HCT116 (cell line): Measurements from ENCODE around the gene PRELID1. TPM values are rescaled to one million over a fixed set of nuclear protein-coding genes. Genes with fewer than 3 reads are reported as not detected.

Experiments used
- ATAC-seq: fragments of 200-7000 bp; cut with Tn5 transposase; 2 replicates; pipeline ENCODE4 v1.9.1; 2020; ENCODE audit warnings: mild to moderate bottlenecking, moderate library complexity
- BruUV-seq: library from RNA; stranded (reverse); fragments of 400-500 nt; replicated peaks from 2 replicates; lab custom pipeline; 2021; lab: Mats Ljungman, UMichigan
- CTCF ChIA-PET: fragments of 300-600 bp; sonication (Branson Sonifier 250); formaldehyde crosslinking; loops from one replicate; lab custom pipeline; 2021; ENCODE audit warnings: antibody characterized with exemption; lab: Charles Lee
- POLR2A ChIA-PET: fragments of 300-600, 350-600 bp; sonication (Branson Sonifier 250); formaldehyde crosslinking; loops from one replicate; lab custom pipeline; 2021; ENCODE audit warnings: antibody characterized with exemption; lab: Charles Lee
- RAD21 ChIA-PET, 2 experiments: fragments of 300-600 bp; sonication (Branson Sonifier 250); formaldehyde crosslinking; loops; one replicate each; lab custom pipeline; 2023; ENCODE audit warnings: low total read pairs in 2 of 2; ENCODE audit not compliant: uncharacterized antibody in 2 of 2, unreplicated experiment in 2 of 2, low non-redundant PET in 1 of 2; lab: Charles Lee
- DNase-seq: peaks from one replicate; pipeline ENCODE4 v3.0.0-alpha.2; 2010; ENCODE audit warnings: low read depth, low spot score
- H2AFZ ChIP-seq: fragments of 200-600 bp; shearing (Covaris generic), sonication (generic); 2 replicates; pipeline ENCODE4 v1.6.1; 2017; ENCODE audit warnings: low read depth, mixed run types, mixed read lengths, antibody characterized with exemption, low read length; ENCODE audit not compliant: poor library complexity, severe bottlenecking
- H3K27ac ChIP-seq: 2 replicates; pipeline ENCODE4 v1.5.1; 2012; ENCODE audit warnings: low read depth, low read length
- H3K27me3 ChIP-seq: fragments of 200-600 bp; sonication (generic); 2 replicates; pipeline ENCODE4 v1.6.1; 2016; ENCODE audit warnings: mixed run types, low read length, mixed read lengths; ENCODE audit not compliant: insufficient read depth
- H3K36me3 ChIP-seq, 2 experiments: fragments of 200-500 bp in 1 of 2; fragments of 200-600 bp in 1 of 2; sonication (Bioruptor generic) in 1 of 2; sonication (generic) in 1 of 2; 2 replicates each; pipeline versions ENCODE4 v1.5.1 to v1.6.1; 2014 to 2016; ENCODE audit warnings: low read length in 2 of 2, inconsistent platforms in 1 of 2, mixed read lengths in 1 of 2, mixed run types in 1 of 2; ENCODE audit not compliant: insufficient read depth in 2 of 2, control insufficient read depth in 1 of 2
- H3K4me1 ChIP-seq, 2 experiments: fragments of 200-600 bp in 1 of 2; sonication (generic) in 1 of 2; 2 replicates each; pipeline versions ENCODE4 v1.5.1 to v1.6.1; 2012 to 2017; ENCODE audit warnings: low read length in 2 of 2, inconsistent platforms in 1 of 2, mild to moderate bottlenecking in 1 of 2, mixed read lengths in 1 of 2, mixed run types in 1 of 2, moderate library complexity in 1 of 2; ENCODE audit not compliant: insufficient read depth in 2 of 2, control insufficient read depth in 1 of 2
- H3K4me2 ChIP-seq: fragments of 200-600 bp; sonication (generic); 2 replicates; pipeline ENCODE4 v1.6.1; 2017; ENCODE audit warnings: mixed run types, low read length, mixed read lengths
- H3K4me3 ChIP-seq, 2 experiments: fragments of 200-600 bp in 1 of 2; sonication (generic) in 1 of 2; replicated peaks in 1 of 2; 2 replicates each; pipeline ENCODE4 v1.5.1; 2011 to 2016; ENCODE audit warnings: low read length in 2 of 2, control low read depth in 1 of 2, low read depth in 1 of 2, mild to moderate bottlenecking in 1 of 2, mixed read lengths in 1 of 2, mixed run types in 1 of 2
- H3K79me2 ChIP-seq: fragments of 200-600 bp; sonication (generic); 2 replicates; pipeline ENCODE4 v1.6.1; 2017; ENCODE audit warnings: mild to moderate bottlenecking, mixed run types, low read length, moderate library complexity, mixed read lengths; ENCODE audit not compliant: insufficient read depth
- H3K9ac ChIP-seq: fragments of 200-600 bp; sonication (generic); 2 replicates; pipeline ENCODE4 v1.6.1; 2016; ENCODE audit warnings: low read length, mixed read lengths
- H3K9me2 ChIP-seq: fragments of 200-600 bp; sonication (generic), shearing (Covaris generic); 2 replicates; pipeline ENCODE4 v1.6.1; 2017; ENCODE audit warnings: mixed run types, mild to moderate bottlenecking, moderate library complexity; ENCODE audit not compliant: insufficient read depth
- H3K9me3 ChIP-seq, 2 experiments: fragments of 200-500 bp in 1 of 2; fragments of 200-600 bp in 1 of 2; sonication (Bioruptor generic) in 1 of 2; sonication (generic) in 1 of 2; 2 replicates each; pipeline ENCODE4 v1.6.1; 2014 to 2017; ENCODE audit warnings: low read length in 2 of 2, mixed read lengths in 2 of 2, inconsistent platforms in 1 of 2, low read depth in 1 of 2, mild to moderate bottlenecking in 1 of 2, mixed run types in 1 of 2, moderate library complexity in 1 of 2; ENCODE audit not compliant: control insufficient read depth in 1 of 2, insufficient read depth in 1 of 2
- H4K20me1 ChIP-seq: fragments of 200-600 bp; sonication (generic), shearing (Covaris generic); 2 replicates; pipeline ENCODE4 v1.6.1; 2017; ENCODE audit warnings: mixed run types, mild to moderate bottlenecking, moderate library complexity; ENCODE audit not compliant: insufficient read depth
- CBX3 ChIP-seq: IDR thresholded peaks from 2 replicates; pipeline ENCODE4 v1.6.1; 2012; ENCODE audit warnings: low read depth
- EGR1 ChIP-seq: IDR thresholded peaks from 2 replicates; pipeline ENCODE4 v1.6.1; 2012; ENCODE audit warnings: low read depth
- EZH2phosphoT487 ChIP-seq: fragments of 200-600 bp; IDR thresholded peaks from 2 replicates; pipeline ENCODE4 v1.6.1; 2018; ENCODE audit warnings: antibody characterized with exemption, borderline replicate concordance
- FOSL1 ChIP-seq: IDR thresholded peaks from 2 replicates; pipeline ENCODE4 v1.6.1; 2012; ENCODE audit warnings: low read depth
- JUND ChIP-seq: IDR thresholded peaks from 2 replicates; pipeline ENCODE4 v1.6.1; 2012
- POLR2A ChIP-seq: IDR thresholded peaks from 2 replicates; pipeline ENCODE4 v1.7.0; 2011; ENCODE audit warnings: borderline replicate concordance; ENCODE audit not compliant: insufficient read depth, insufficient read length; ENCODE audit errors: extremely low read depth
- POLR2AphosphoS5 ChIP-seq: IDR thresholded peaks from 2 replicates; pipeline ENCODE4 v1.6.1; 2011; ENCODE audit warnings: mild to moderate bottlenecking, low read depth, low read length, moderate library complexity
- RAD21 ChIP-seq: IDR thresholded peaks from 2 replicates; pipeline ENCODE4 v1.6.1; 2012; ENCODE audit warnings: low read depth, mild to moderate bottlenecking
- SP1 ChIP-seq: IDR thresholded peaks from 2 replicates; pipeline ENCODE4 v1.6.1; 2012; ENCODE audit warnings: low read depth
- SRF ChIP-seq: IDR thresholded peaks from 2 replicates; pipeline ENCODE4 v1.6.1; 2012; ENCODE audit warnings: low read depth
- TCF7L2 ChIP-seq: IDR thresholded peaks from 2 replicates; pipeline ENCODE4 v1.7.0; 2011; ENCODE audit warnings: borderline replicate concordance, inconsistent platforms; ENCODE audit not compliant: insufficient read depth, insufficient read length; ENCODE audit errors: extremely low read depth
- YY1 ChIP-seq: IDR thresholded peaks from 2 replicates; pipeline ENCODE4 v1.6.1; 2011; ENCODE audit warnings: low read length, low read depth, moderate library complexity, mild to moderate bottlenecking; ENCODE audit not compliant: insufficient replicate concordance; ENCODE audit errors: extremely low read depth
- ZFX ChIP-seq: fragments of 450-650 bp; IDR thresholded peaks from 2 replicates; pipeline ENCODE4 v1.6.1; 2017
- intact Hi-C: fragments of 100-400 bp; cut with micrococcal nuclease; formaldehyde crosslinking; loops from 2 replicates; pipeline ENCODE4 v1.10.0; 2022
- total RNA-seq: library from RNA; stranded (reverse); gene quantifications from one replicate; pipeline ENCODE4 v1.2.1, GENCODE V29; 2021; ENCODE audit not compliant: unreplicated experiment
- TF ChIP-seq, protein P1 (sequence below): IDR thresholded peaks from 2 replicates; pipeline ENCODE4 v1.6.1; 2011; ENCODE audit warnings: mild to moderate bottlenecking, low read length, moderate library complexity; ENCODE audit not compliant: insufficient replicate concordance; ENCODE audit errors: extremely low read depth
- TF ChIP-seq, protein P2 (sequence below): IDR thresholded peaks from 2 replicates; pipeline ENCODE4 v1.6.1; 2012; ENCODE audit warnings: low read depth
- TF ChIP-seq, protein P3 (sequence below), 3 experiments: fragments of 200-600 bp in 1 of 3; sonication (generic) in 1 of 3; IDR thresholded peaks in 2 of 3; conservative IDR thresholded peaks in 1 of 3; 2 replicates each; pipeline ENCODE4 v1.5.1; 2012 to 2017; ENCODE audit warnings: low read depth in 2 of 3, low read length in 2 of 3, antibody characterized with exemption in 1 of 3, borderline replicate concordance in 1 of 3, control low read depth in 1 of 3, mild to moderate bottlenecking in 1 of 3, mixed read lengths in 1 of 3, mixed run types in 1 of 3, moderate library complexity in 1 of 3; ENCODE audit not compliant: insufficient read depth in 1 of 3
- TF ChIP-seq, protein P4 (sequence below): IDR thresholded peaks from 2 replicates; pipeline ENCODE4 v1.6.1; 2012
- TF ChIP-seq, protein P5 (sequence below): IDR thresholded peaks from 2 replicates; pipeline ENCODE4 v1.6.1; 2012

The PRELID1 gene
- total RNA-seq, 1 experiment from 2014 or later: 223 TPM

DNA sequence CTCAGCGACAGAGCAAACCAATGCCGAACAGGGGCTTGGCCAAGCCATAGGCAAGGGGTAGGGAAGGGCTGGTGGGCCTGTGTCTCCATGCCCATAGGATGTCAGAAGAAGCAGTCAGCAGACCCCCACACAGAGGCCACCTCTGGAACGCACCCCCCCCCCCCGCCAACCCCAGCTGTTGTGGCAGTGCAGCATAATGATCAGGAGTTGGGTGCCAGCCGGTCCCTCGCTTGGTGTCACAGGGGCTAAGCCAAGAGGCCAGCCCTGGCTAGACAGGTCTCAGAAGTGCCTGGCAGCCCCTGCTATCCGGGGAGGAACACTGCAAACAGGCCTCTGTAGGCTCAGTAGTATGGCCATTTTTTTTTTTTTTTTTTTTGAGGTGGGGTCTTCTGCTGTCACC is 11.8 kb downstream of the PRELID1 start:
- ChIA-PET POLR2A (no interaction called here), RAD21 (no interaction called here), CTCF (no interaction called here)
- no peak overlapping the region for H2AFZ ChIP-seq
- no peaks in the 10 kb centered on the region for H3K9me3 ChIP-seq
- H3K4me3 ChIP-seq: no peak overlapping the region
- TF ChIP-seq, protein P1, sequence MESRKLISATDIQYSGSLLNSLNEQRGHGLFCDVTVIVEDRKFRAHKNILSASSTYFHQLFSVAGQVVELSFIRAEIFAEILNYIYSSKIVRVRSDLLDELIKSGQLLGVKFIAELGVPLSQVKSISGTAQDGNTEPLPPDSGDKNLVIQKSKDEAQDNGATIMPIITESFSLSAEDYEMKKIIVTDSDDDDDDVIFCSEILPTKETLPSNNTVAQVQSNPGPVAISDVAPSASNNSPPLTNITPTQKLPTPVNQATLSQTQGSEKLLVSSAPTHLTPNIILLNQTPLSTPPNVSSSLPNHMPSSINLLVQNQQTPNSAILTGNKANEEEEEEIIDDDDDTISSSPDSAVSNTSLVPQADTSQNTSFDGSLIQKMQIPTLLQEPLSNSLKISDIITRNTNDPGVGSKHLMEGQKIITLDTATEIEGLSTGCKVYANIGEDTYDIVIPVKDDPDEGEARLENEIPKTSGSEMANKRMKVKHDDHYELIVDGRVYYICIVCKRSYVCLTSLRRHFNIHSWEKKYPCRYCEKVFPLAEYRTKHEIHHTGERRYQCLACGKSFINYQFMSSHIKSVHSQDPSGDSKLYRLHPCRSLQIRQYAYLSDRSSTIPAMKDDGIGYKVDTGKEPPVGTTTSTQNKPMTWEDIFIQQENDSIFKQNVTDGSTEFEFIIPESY: no peak
- TF ChIP-seq RAD21: no peak
- TF ChIP-seq TCF7L2: no peak
- TF ChIP-seq EZH2phosphoT487: no peak
- TF ChIP-seq, protein P2, sequence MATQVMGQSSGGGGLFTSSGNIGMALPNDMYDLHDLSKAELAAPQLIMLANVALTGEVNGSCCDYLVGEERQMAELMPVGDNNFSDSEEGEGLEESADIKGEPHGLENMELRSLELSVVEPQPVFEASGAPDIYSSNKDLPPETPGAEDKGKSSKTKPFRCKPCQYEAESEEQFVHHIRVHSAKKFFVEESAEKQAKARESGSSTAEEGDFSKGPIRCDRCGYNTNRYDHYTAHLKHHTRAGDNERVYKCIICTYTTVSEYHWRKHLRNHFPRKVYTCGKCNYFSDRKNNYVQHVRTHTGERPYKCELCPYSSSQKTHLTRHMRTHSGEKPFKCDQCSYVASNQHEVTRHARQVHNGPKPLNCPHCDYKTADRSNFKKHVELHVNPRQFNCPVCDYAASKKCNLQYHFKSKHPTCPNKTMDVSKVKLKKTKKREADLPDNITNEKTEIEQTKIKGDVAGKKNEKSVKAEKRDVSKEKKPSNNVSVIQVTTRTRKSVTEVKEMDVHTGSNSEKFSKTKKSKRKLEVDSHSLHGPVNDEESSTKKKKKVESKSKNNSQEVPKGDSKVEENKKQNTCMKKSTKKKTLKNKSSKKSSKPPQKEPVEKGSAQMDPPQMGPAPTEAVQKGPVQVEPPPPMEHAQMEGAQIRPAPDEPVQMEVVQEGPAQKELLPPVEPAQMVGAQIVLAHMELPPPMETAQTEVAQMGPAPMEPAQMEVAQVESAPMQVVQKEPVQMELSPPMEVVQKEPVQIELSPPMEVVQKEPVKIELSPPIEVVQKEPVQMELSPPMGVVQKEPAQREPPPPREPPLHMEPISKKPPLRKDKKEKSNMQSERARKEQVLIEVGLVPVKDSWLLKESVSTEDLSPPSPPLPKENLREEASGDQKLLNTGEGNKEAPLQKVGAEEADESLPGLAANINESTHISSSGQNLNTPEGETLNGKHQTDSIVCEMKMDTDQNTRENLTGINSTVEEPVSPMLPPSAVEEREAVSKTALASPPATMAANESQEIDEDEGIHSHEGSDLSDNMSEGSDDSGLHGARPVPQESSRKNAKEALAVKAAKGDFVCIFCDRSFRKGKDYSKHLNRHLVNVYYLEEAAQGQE: no peak
- TF ChIP-seq, protein P3, sequence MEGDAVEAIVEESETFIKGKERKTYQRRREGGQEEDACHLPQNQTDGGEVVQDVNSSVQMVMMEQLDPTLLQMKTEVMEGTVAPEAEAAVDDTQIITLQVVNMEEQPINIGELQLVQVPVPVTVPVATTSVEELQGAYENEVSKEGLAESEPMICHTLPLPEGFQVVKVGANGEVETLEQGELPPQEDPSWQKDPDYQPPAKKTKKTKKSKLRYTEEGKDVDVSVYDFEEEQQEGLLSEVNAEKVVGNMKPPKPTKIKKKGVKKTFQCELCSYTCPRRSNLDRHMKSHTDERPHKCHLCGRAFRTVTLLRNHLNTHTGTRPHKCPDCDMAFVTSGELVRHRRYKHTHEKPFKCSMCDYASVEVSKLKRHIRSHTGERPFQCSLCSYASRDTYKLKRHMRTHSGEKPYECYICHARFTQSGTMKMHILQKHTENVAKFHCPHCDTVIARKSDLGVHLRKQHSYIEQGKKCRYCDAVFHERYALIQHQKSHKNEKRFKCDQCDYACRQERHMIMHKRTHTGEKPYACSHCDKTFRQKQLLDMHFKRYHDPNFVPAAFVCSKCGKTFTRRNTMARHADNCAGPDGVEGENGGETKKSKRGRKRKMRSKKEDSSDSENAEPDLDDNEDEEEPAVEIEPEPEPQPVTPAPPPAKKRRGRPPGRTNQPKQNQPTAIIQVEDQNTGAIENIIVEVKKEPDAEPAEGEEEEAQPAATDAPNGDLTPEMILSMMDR (IDR thresholded peaks at IDR 0.05 in 2 of 3, conservative IDR thresholded peaks at IDR 0.05 in 1 of 3; ENCODE audit: borderline replicate concordance in 1 of 3, insufficient read depth in 1 of 3, low read depth in 2 of 3, low read length in 2 of 3): no peak
- TF ChIP-seq SRF: no peak
- TF ChIP-seq POLR2A: no peak
- TF ChIP-seq FOSL1: no peak
- no peak for TF ChIP-seq ZFX
- TF ChIP-seq JUND: no peak
- no peak for TF ChIP-seq POLR2AphosphoS5
- no peak for TF ChIP-seq EGR1
- TF ChIP-seq SP1: no peak
- no peak for TF ChIP-seq CBX3
- TF ChIP-seq YY1: no peak
- TF ChIP-seq, protein P4, sequence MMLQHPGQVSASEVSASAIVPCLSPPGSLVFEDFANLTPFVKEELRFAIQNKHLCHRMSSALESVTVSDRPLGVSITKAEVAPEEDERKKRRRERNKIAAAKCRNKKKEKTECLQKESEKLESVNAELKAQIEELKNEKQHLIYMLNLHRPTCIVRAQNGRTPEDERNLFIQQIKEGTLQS: no peak
- TF ChIP-seq, protein P5, sequence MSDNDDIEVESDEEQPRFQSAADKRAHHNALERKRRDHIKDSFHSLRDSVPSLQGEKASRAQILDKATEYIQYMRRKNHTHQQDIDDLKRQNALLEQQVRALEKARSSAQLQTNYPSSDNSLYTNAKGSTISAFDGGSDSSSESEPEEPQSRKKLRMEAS: no peak
- no peaks in the 10 kb centered on the region for H3K36me3 ChIP-seq
- H3K4me2 ChIP-seq: no peak overlapping the region
- H3K9ac ChIP-seq: no peak overlapping the region
- no peaks in the 10 kb centered on the region for H3K9me2 ChIP-seq
- intact Hi-C loops: loop anchor here (5.0 kb wide), 1 partner anchor 72 kb away; no protein-coding TSS in a partner anchor
- peaks cover 12 to 40% of the 10 kb centered on the region in 2 experiments for H3K4me1 ChIP-seq
- H3K79me2 ChIP-seq: no peaks in the 10 kb centered on the region
- DNase-seq (no peak), ATAC-seq (no peak)
- no peaks in the 10 kb centered on the region for H4K20me1 ChIP-seq
- no peaks in the 10 kb centered on the region for H3K27me3 ChIP-seq
- H3K27ac ChIP-seq: no peak overlapping the region
- BruUV-seq: no TSS peak
